ENCODE data around the gene DPYD. TPM values are rescaled to one million over a fixed set of nuclear protein-coding genes. Genes with fewer than 3 reads are reported as not detected.

DPYD gene
- total RNA-seq, 2 experiments from 2014 or later: 62.9 to 63.5 TPM

- H3K4me3 Mint-ChIP-seq: no peak overlapping the region
- H3K27me3 Mint-ChIP-seq: no peaks in the 10 kb centered on the region
Measured at GRCh38 chr1:97902067-97902466, 18.8 kb downstream of the DPYD start.

GRCh38 chr1:97901017-97901658 lies 19.7 kb downstream of the DPYD start:
- no peak for DNase-seq
- POLR2A ChIA-PET: no interaction called here
- H3K27ac Mint-ChIP-seq: peak overlapping the region; percentile 37
- H3K4me3 Mint-ChIP-seq: no peak overlapping the region
- H3K9me3 Mint-ChIP-seq: peaks cover 20% of the 10 kb centered on the region
- H3K27me3 Mint-ChIP-seq: no peaks in the 10 kb centered on the region
- H3K4me1 Mint-ChIP-seq: peaks cover 22% of the 10 kb centered on the region
- H3K36me3 Mint-ChIP-seq (ENCODE audit: low read depth): peaks cover 29% of the 10 kb centered on the region
- CTCF ChIA-PET: no interaction called here

More at GRCh38 chr1:97902067-97902466, 18.8 kb downstream of the DPYD start:
- H3K9me3 Mint-ChIP-seq: peaks cover 20% of the 10 kb centered on the region
- no peak for DNase-seq
- no peak overlapping the region for H3K27ac Mint-ChIP-seq
- peaks cover 22% of the 10 kb centered on the region for H3K4me1 Mint-ChIP-seq
- CTCF ChIA-PET: no interaction called here
- H3K36me3 Mint-ChIP-seq (ENCODE audit: low read depth): peaks cover 29% of the 10 kb centered on the region
- POLR2A ChIA-PET: no interaction called here

GRCh38 chr1:97898948-97899347 lies 21.9 kb downstream of the DPYD start:
- peaks cover 20% of the 10 kb centered on the region for H3K9me3 Mint-ChIP-seq
- no peak overlapping the region for H3K27ac Mint-ChIP-seq
- no peak for DNase-seq
- POLR2A ChIA-PET: no interaction called here
- H3K4me1 Mint-ChIP-seq: peaks cover 15% of the 10 kb centered on the region
- peaks cover 31% of the 10 kb centered on the region for H3K36me3 Mint-ChIP-seq (ENCODE audit: low read depth)
- CTCF ChIA-PET: interaction anchor here (0.6 kb wide), 2 partner anchors 12 to 934 kb away, joined by 5 read pairs; no protein-coding TSS in a partner anchor
- H3K4me3 Mint-ChIP-seq: no peak overlapping the region
- no peaks in the 10 kb centered on the region for H3K27me3 Mint-ChIP-seq

GRCh38 chr1:97895278-97895677 lies 25.6 kb downstream of the DPYD start:
- H3K27me3 Mint-ChIP-seq: no peaks in the 10 kb centered on the region
- H3K27ac Mint-ChIP-seq: no peak overlapping the region
- H3K36me3 Mint-ChIP-seq (ENCODE audit: low read depth): peaks cover 29% of the 10 kb centered on the region

GRCh38 chr1:97893844-97894243 lies 27.0 kb downstream of the DPYD start:
- POLR2A ChIA-PET: no interaction called here
- CTCF ChIA-PET: no interaction called here
- H3K36me3 Mint-ChIP-seq (ENCODE audit: low read depth): peaks cover 20% of the 10 kb centered on the region
- peaks cover 18% of the 10 kb centered on the region for H3K9me3 Mint-ChIP-seq
- H3K4me1 Mint-ChIP-seq: peaks cover 1% of the 10 kb centered on the region
- H3K4me3 Mint-ChIP-seq: no peak overlapping the region
- H3K27ac Mint-ChIP-seq: no peak overlapping the region
- DNase-seq: no peak
- H3K27me3 Mint-ChIP-seq: no peaks in the 10 kb centered on the region

More at GRCh38 chr1:97895278-97895677, 25.6 kb downstream of the DPYD start:
- Mint-ChIP-seq H3K9me3 (peaks cover 20% of the 10 kb centered on the region), H3K4me1 (peaks cover 1% of the 10 kb centered on the region), H3K4me3 (no peak overlapping the region)
- no peak for DNase-seq
- CTCF ChIA-PET: no interaction called here
- POLR2A ChIA-PET: no interaction called here

GRCh38 chr1:97886199-97886598 lies 34.6 kb downstream of the DPYD start:
- H3K9me3 Mint-ChIP-seq: peaks cover 20% of the 10 kb centered on the region
- POLR2A ChIA-PET: no interaction called here
- no peak for DNase-seq
- H3K4me3 Mint-ChIP-seq: no peak overlapping the region
- H3K36me3 Mint-ChIP-seq (ENCODE audit: low read depth): peaks cover 26% of the 10 kb centered on the region
- no peak overlapping the region for H3K27ac Mint-ChIP-seq
- peaks cover 6% of the 10 kb centered on the region for H3K4me1 Mint-ChIP-seq
- CTCF ChIA-PET: interaction anchor here (0.6 kb wide), 1 partner anchor 661 kb away, joined by 5 read pairs; no protein-coding TSS in a partner anchor
- H3K27me3 Mint-ChIP-seq: no peaks in the 10 kb centered on the region

GRCh38 chr1:97883823-97884222 lies 37.0 kb downstream of the DPYD start:
- CTCF ChIA-PET: no interaction called here
- peaks cover 14% of the 10 kb centered on the region for H3K9me3 Mint-ChIP-seq
- no peak overlapping the region for H3K4me3 Mint-ChIP-seq
- no peaks in the 10 kb centered on the region for H3K27me3 Mint-ChIP-seq
- POLR2A ChIA-PET: no interaction called here
- peaks cover 6% of the 10 kb centered on the region for H3K4me1 Mint-ChIP-seq
- peaks cover 32% of the 10 kb centered on the region for H3K36me3 Mint-ChIP-seq (ENCODE audit: low read depth)
- no peak overlapping the region for H3K27ac Mint-ChIP-seq
- DNase-seq: no peak

- CTCF ChIA-PET: no interaction called here
Measured at GRCh38 chr1:97877307-97877706, 43.5 kb downstream of the DPYD start.

GRCh38 chr1:97875996-97876395 lies 44.8 kb downstream of the DPYD start:
- ChIA-PET CTCF (no interaction called here), POLR2A (no interaction called here)
- DNase-seq: no peak
- H3K9me3 Mint-ChIP-seq: no peaks in the 10 kb centered on the region
- H3K4me3 Mint-ChIP-seq: no peak overlapping the region
- H3K27ac Mint-ChIP-seq: no peak overlapping the region
- peaks cover 2% of the 10 kb centered on the region for H3K4me1 Mint-ChIP-seq
- peaks cover 40% of the 10 kb centered on the region for H3K36me3 Mint-ChIP-seq (ENCODE audit: low read depth)
- H3K27me3 Mint-ChIP-seq: no peaks in the 10 kb centered on the region

More at GRCh38 chr1:97877307-97877706, 43.5 kb downstream of the DPYD start:
- DNase-seq: no peak
- Mint-ChIP-seq H3K4me1 (peaks cover 2% of the 10 kb centered on the region), H3K9me3 (no peaks in the 10 kb centered on the region), H3K36me3 (ENCODE audit: low read depth) (peaks cover 40% of the 10 kb centered on the region), H3K4me3 (no peak overlapping the region), H3K27ac (no peak overlapping the region), H3K27me3 (no peaks in the 10 kb centered on the region)
- POLR2A ChIA-PET: no interaction called here

- no peak for DNase-seq
- ChIA-PET CTCF (no interaction called here), POLR2A (no interaction called here)
- Mint-ChIP-seq H3K27me3 (no peaks in the 10 kb centered on the region), H3K36me3 (ENCODE audit: low read depth) (peaks cover 31% of the 10 kb centered on the region), H3K9me3 (peaks cover 8% of the 10 kb centered on the region), H3K4me1 (peaks cover 2% of the 10 kb centered on the region), H3K4me3 (no peak overlapping the region), H3K27ac (no peak overlapping the region)
Measured at GRCh38 chr1:97870589-97870988, 50.2 kb downstream of the DPYD start.

GRCh38 chr1:97869441-97869840 lies 51.4 kb downstream of the DPYD start:
- H3K9me3 Mint-ChIP-seq: peaks cover 10% of the 10 kb centered on the region
- ChIA-PET POLR2A (no interaction called here), CTCF (no interaction called here)
- no peaks in the 10 kb centered on the region for H3K27me3 Mint-ChIP-seq
- no peak overlapping the region for H3K4me3 Mint-ChIP-seq
- peaks cover 11% of the 10 kb centered on the region for H3K4me1 Mint-ChIP-seq
- no peak overlapping the region for H3K27ac Mint-ChIP-seq
- H3K36me3 Mint-ChIP-seq (ENCODE audit: low read depth): peaks cover 32% of the 10 kb centered on the region
- DNase-seq: no peak

- POLR2A ChIA-PET: no interaction called here
- no peak for DNase-seq
- Mint-ChIP-seq H3K27ac (no peak overlapping the region), H3K4me3 (no peak overlapping the region), H3K4me1 (peaks cover 14% of the 10 kb centered on the region), H3K27me3 (no peaks in the 10 kb centered on the region), H3K36me3 (ENCODE audit: low read depth) (peaks cover 26% of the 10 kb centered on the region), H3K9me3 (peaks cover 10% of the 10 kb centered on the region)
- CTCF ChIA-PET: interaction anchor here (1.5 kb wide), 1 partner anchor 17 kb away, joined by 4 read pairs; no protein-coding TSS in a partner anchor
Measured at GRCh38 chr1:97867127-97867526, 53.7 kb downstream of the DPYD start.

- CTCF ChIA-PET: interaction anchor here (0.6 kb wide), 1 partner anchor 181 kb away, joined by 6 read pairs; no protein-coding TSS in a partner anchor
- H3K4me3 Mint-ChIP-seq: no peak overlapping the region
- POLR2A ChIA-PET: no interaction called here
- peaks cover 10% of the 10 kb centered on the region for H3K9me3 Mint-ChIP-seq
- no peak for DNase-seq
- H3K27me3 Mint-ChIP-seq: no peaks in the 10 kb centered on the region
- no peak overlapping the region for H3K27ac Mint-ChIP-seq
- H3K36me3 Mint-ChIP-seq (ENCODE audit: low read depth): peaks cover 19% of the 10 kb centered on the region
- H3K4me1 Mint-ChIP-seq: peaks cover 14% of the 10 kb centered on the region
Measured at GRCh38 chr1:97864615-97865014, 56.2 kb downstream of the DPYD start.

GRCh38 chr1:97853221-97853620 lies 67.6 kb downstream of the DPYD start:
- Mint-ChIP-seq H3K27ac (no peak overlapping the region), H3K4me1 (peaks cover 11% of the 10 kb centered on the region), H3K27me3 (no peaks in the 10 kb centered on the region), H3K4me3 (no peak overlapping the region), H3K9me3 (no peaks in the 10 kb centered on the region), H3K36me3 (ENCODE audit: low read depth) (peaks cover 26% of the 10 kb centered on the region)
- ChIA-PET POLR2A (no interaction called here), CTCF (no interaction called here)
- no peak for DNase-seq

All from activated CD4-positive, alpha-beta T cell treated with anti-CD3 and anti-CD28 coated beads, Interleukin-2, amount 10 ng/mL, durations not matched to agents 7 days and 5 days (primary cell).